HUES48 (cell line): Measurements from ENCODE around the gene PGM2.

Source experiments
- H3K27ac ChIP-seq: one replicate; pipeline ENCODE4 v1.7.0; 2013; ENCODE audit warnings: low read depth, low read length, inconsistent platforms
- H3K27me3 ChIP-seq: 2 replicates; pipeline ENCODE4 v1.6.1; 2013; ENCODE audit warnings: mild to moderate bottlenecking, low read length; ENCODE audit not compliant: control insufficient read depth, insufficient read depth
- H3K36me3 ChIP-seq: 2 replicates; pipeline ENCODE4 v1.6.1; 2013; ENCODE audit warnings: low read length; ENCODE audit not compliant: control insufficient read depth, insufficient read depth
- H3K4me1 ChIP-seq: 2 replicates; pipeline ENCODE4 v1.6.1; 2013; ENCODE audit warnings: mild to moderate bottlenecking, low read length; ENCODE audit not compliant: control insufficient read depth, insufficient read depth
- H3K4me3 ChIP-seq: 2 replicates; pipeline ENCODE4 v1.5.1; 2013; ENCODE audit warnings: mild to moderate bottlenecking, low read depth, low read length
- H3K9ac ChIP-seq: 2 replicates; pipeline ENCODE4 v1.6.1; 2013; ENCODE audit warnings: mild to moderate bottlenecking, low read depth, low read length, moderate library complexity
- H3K9me3 ChIP-seq: 2 replicates; pipeline ENCODE4 v1.6.1; 2013; ENCODE audit warnings: low read length; ENCODE audit not compliant: control insufficient read depth, insufficient read depth

PGM2 gene

DNA sequence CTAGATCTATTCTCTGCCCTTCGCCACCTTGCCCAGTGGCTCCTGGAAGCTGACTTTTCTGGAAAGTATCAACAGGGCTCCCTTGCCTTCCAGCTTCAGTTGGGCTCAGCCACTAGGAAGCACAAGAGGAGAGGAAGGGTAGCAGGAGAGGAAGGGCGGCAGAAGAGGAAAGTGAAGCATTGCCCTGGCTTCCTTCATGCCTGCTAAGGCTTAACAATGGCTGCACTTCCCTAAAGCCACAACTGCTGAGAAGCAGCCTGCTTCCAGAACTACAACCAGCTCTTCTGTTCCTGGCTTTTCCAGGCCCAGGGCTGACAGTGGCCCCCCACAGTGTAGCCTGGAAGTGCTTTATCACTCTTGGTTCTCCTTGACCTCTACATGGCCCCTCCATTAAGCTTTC lies 29.1 kb upstream of the PGM2 start:
- no peaks in the 10 kb centered on the region for H3K36me3 ChIP-seq
- H3K27ac ChIP-seq: no peak overlapping the region
- H3K4me3 ChIP-seq: no peak overlapping the region
- no peaks in the 10 kb centered on the region for H3K9me3 ChIP-seq
- H3K9ac ChIP-seq: no peak overlapping the region
- no peaks in the 10 kb centered on the region for H3K4me1 ChIP-seq
- no peaks in the 10 kb centered on the region for H3K27me3 ChIP-seq

DNA sequence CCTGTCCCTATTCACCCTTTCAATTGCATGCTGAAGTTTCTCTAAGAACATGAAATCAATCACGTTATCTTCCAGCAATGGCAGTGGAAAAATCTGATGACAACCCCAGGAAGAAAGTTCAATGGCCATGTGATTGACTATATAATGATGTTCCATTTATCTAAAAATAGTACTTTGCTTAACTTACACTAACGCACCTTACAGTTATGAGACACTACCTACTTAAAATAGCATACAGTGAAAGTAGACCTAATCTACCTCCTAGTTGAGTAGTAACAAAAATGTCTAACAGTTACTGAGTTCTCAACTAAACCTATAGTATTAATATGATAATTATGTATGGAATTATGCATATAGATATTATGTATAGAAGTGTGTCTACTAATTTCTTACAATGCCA lies 28.6 kb upstream of the PGM2 start:
- H3K9me3 ChIP-seq: no peaks in the 10 kb centered on the region
- no peak overlapping the region for H3K9ac ChIP-seq
- no peaks in the 10 kb centered on the region for H3K36me3 ChIP-seq
- no peak overlapping the region for H3K4me3 ChIP-seq
- no peaks in the 10 kb centered on the region for H3K27me3 ChIP-seq
- no peaks in the 10 kb centered on the region for H3K4me1 ChIP-seq
- H3K27ac ChIP-seq: no peak overlapping the region

DNA sequence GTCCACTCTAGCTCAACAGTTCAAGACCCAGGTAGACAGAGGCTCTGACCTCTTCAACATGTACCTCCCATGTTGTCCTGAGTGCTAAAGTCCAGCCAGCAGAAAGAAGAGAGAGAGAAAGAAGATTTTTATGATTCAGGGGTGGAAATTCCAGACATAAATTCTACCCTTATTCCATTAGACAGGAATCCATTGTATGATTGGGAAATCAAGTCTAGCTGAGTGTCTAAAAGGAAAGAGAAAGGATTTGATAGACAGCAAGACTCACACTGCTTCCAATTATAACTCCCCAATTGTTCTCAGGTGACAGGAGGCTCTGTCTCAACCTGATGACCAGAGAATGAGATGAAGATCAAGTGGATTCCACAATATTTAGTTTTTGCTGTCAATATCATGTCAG lies 27.9 kb upstream of the PGM2 start:
- no peaks in the 10 kb centered on the region for H3K4me1 ChIP-seq
- H3K27ac ChIP-seq: no peak overlapping the region
- no peak overlapping the region for H3K9ac ChIP-seq
- no peak overlapping the region for H3K4me3 ChIP-seq
- H3K27me3 ChIP-seq: no peaks in the 10 kb centered on the region
- no peaks in the 10 kb centered on the region for H3K36me3 ChIP-seq
- H3K9me3 ChIP-seq: no peaks in the 10 kb centered on the region

DNA sequence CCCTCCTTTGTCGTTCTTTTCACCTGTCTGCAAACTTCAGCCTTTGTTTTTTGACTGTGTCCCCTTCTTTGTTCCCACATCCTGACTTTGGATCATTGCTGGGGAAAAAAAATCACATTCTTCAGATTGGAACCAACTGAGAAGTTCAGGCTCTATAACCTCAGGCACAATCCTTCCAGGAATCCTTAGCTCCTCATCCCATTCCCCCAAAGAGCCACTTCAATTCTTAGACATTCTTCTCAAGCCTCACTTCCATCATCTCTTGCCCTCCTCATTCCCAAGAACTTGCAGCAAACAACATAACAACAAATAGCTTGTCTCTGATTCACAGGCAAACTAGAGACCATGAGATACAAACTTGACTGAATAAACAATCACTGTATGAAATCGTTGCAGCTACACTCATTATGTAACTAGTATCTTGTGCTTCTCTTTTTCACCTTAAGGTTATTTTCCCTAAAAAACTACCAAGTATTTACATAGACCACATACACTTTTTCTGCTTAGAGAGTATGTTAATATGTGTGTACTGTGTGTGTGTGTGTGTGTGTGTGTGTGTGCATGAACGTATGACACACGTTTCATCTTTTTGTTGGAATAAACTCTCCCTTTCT lies 26.4 kb upstream of the PGM2 start:
- no peak overlapping the region for H3K4me3 ChIP-seq
- H3K36me3 ChIP-seq: no peaks in the 10 kb centered on the region
- H3K9me3 ChIP-seq: no peaks in the 10 kb centered on the region
- no peaks in the 10 kb centered on the region for H3K4me1 ChIP-seq
- H3K9ac ChIP-seq: no peak overlapping the region
- H3K27ac ChIP-seq: no peak overlapping the region
- H3K27me3 ChIP-seq: no peaks in the 10 kb centered on the region

DNA sequence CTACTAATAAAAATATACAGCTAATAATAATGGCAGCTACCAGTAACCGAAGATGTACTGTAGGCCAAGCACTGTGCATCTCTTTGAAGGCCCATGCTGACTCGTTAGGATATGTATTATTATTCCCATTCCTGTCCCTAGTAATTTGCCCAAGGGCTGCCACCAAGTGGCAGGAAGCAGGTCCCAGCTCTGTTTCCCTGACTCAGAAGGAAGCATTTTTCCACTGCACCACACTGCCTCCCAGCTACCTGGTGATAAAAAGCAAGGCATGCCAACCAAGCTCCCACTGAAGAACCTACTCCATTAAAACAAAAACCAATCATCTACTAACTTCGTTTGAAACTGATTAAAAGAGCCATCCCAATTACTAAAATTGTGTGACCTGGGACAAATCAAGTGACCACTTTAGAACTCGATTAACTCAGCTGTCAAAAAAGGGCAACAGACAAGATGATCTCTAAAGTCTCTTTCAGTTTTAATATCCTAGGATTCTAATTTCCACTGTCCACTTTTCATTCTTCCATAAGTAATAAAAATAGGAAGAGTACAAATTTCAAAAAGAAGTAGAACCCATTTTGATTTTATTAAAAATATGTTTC lies 24.3 kb upstream of the PGM2 start:
- no peak overlapping the region for H3K9ac ChIP-seq
- no peak overlapping the region for H3K27ac ChIP-seq
- no peaks in the 10 kb centered on the region for H3K9me3 ChIP-seq
- no peaks in the 10 kb centered on the region for H3K27me3 ChIP-seq
- H3K36me3 ChIP-seq: no peaks in the 10 kb centered on the region
- no peak overlapping the region for H3K4me3 ChIP-seq
- H3K4me1 ChIP-seq: no peaks in the 10 kb centered on the region

DNA sequence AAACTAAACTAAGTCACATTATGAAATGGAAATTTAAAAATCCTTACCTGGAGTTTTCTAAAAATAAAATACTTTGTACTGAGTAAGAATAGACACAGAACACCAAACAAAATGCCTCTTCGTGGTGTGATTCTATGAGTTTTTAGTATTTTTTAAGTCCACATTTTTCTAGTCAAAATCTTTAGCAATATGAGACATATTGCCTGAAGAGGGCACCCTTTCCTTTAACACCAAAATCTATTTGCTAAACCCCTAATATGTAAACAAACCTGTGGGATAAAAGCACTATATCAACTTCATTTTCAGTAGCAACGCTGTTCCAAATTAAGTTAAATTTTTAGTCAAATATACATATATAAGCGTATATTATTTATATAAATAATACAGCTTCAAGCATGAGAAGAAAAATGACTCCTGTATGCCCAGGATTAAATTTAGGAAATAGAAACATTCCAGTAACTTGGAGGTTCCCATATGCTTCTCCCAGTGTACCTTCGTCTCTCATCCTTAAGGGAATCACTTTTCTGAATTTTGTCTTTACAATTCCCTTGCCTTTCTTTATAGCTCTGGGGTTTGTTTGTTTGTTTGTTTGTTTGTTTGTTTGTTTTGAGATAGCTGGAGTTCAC lies 23.0 kb upstream of the PGM2 start:
- Histone ChIP-seq H3K9me3 (no peaks in the 10 kb centered on the region), H3K36me3 (no peaks in the 10 kb centered on the region)

DNA sequence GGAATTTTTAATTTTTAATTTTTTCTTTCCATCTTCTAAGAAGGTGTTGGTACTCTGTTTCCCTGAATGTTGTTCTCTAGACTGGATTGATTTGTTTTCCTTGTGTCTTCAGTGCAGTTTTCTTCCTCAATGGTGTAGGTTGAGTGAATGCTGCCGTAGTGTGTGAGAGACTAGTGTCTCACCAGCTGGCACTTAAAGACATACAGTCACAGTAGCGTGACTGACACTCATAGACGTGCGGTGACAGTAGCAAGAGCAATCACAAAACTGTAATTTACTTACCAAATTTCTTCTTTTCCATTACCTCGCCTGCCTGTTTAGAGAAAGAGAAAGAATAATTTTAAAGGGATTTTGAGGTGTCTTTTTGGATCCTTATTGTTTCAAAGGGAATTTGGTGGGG lies 21.4 kb upstream of the PGM2 start:
- no peak overlapping the region for H3K27ac ChIP-seq
- no peaks in the 10 kb centered on the region for H3K27me3 ChIP-seq
- H3K9ac ChIP-seq: no peak overlapping the region

More for the DNA sequence above, 23.0 kb upstream of the PGM2 start:
- H3K4me1 ChIP-seq: no peaks in the 10 kb centered on the region
- H3K9ac ChIP-seq: no peak overlapping the region
- H3K27ac ChIP-seq: no peak overlapping the region
- no peak overlapping the region for H3K4me3 ChIP-seq
- no peaks in the 10 kb centered on the region for H3K27me3 ChIP-seq

DNA sequence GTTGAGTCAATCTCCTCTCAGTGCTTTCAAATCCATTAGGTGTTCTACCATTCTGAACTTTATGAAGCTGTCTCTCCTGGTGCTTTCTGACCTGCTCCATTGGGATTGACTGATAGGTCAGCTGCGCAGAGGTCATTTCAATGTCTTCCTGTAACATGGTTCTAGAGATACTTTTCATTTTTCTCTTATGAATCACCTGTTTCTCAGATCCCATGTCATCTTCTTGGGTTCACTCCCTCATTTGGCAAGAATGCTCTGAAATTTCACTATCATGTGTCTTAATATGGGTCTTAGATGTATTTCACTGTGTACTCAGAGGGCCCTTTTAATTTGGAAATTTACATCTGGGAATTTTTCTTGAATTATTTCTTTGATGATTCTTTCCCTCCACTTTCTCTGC lies 13.8 kb upstream of the PGM2 start:
- no peak overlapping the region for H3K27ac ChIP-seq
- no peak overlapping the region for H3K9ac ChIP-seq
- no peak overlapping the region for H3K4me3 ChIP-seq
- no peaks in the 10 kb centered on the region for H3K36me3 ChIP-seq
- H3K27me3 ChIP-seq: no peaks in the 10 kb centered on the region
- H3K4me1 ChIP-seq: peaks cover 8% of the 10 kb centered on the region; the same call in 1 of the 2 replicates
- H3K9me3 ChIP-seq: no peaks in the 10 kb centered on the region

More for the DNA sequence above, 21.4 kb upstream of the PGM2 start:
- peaks cover 3% of the 10 kb centered on the region; the same call in 1 of the 2 replicates for H3K4me1 ChIP-seq
- H3K4me3 ChIP-seq: no peak overlapping the region
- H3K9me3 ChIP-seq: no peaks in the 10 kb centered on the region
- no peaks in the 10 kb centered on the region for H3K36me3 ChIP-seq

DNA sequence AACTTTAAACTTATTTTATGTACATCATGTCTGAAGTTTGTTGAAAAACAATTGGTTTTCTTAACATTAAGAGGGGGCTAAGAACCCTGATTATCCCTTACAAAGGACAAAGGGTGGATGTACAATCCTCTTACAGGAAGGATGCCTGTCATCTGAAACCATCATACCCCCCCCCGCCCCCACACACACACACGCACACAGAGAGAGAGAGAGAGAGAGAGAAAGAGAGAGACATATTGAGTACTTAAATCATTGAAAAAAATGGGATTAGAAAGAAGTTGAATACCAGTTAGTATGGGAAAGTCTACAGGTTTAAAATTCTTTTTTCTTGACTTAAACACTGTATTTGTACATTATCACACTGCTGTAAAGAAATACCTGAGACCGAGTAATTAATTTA lies 10.9 kb upstream of the PGM2 start:
- Histone ChIP-seq H3K36me3 (no peaks in the 10 kb centered on the region), H3K27me3 (no peaks in the 10 kb centered on the region), H3K27ac (no peak overlapping the region), H3K4me1 (no peaks in the 10 kb centered on the region), H3K9me3 (no peaks in the 10 kb centered on the region), H3K9ac (no peak overlapping the region), H3K4me3 (no peak overlapping the region)

DNA sequence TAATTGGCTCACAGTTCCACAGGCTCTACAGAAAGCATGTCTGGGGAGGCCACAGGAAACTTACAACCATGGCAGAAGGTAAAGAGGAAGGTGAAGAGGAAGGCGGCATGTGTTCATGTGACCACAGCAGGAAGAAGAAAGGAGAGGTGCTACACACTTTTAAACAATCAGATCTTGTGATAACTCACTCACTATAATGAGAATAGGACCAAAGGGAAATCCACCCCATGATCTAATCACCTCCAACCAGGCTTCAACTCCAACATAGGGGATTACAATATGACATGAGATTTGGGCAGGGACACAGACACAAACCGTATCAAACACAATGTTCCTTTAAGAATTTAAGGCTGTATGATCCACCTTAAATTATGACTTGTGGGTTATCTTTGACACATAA lies 10.5 kb upstream of the PGM2 start:
- no peaks in the 10 kb centered on the region for H3K36me3 ChIP-seq
- no peaks in the 10 kb centered on the region for H3K4me1 ChIP-seq
- no peaks in the 10 kb centered on the region for H3K9me3 ChIP-seq
- H3K27ac ChIP-seq: no peak overlapping the region
- no peak overlapping the region for H3K9ac ChIP-seq
- no peak overlapping the region for H3K4me3 ChIP-seq
- no peaks in the 10 kb centered on the region for H3K27me3 ChIP-seq

DNA sequence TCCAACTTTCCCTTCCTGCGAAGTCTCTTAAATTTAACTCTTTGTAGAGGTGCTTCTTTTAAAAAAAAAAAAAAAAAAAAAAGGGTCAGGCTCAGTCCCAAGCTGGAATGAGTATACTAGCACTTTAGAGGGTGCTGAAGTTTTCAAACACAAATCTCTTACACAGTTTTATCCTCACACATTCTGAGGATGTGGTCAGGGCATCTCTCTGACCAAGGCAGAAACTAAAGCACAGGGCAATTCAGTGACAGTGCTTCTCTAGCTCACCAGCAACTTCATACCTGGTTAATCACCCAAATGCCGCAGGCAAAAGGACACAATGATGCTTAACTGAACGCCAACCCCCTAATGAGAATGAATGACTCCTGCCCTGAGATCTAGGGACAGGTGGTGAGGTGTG lies 9.8 kb upstream of the PGM2 start:
- no peak overlapping the region for H3K9ac ChIP-seq
- H3K36me3 ChIP-seq: no peaks in the 10 kb centered on the region
- H3K4me1 ChIP-seq: no peaks in the 10 kb centered on the region
- H3K27ac ChIP-seq: no peak overlapping the region
- H3K27me3 ChIP-seq: no peaks in the 10 kb centered on the region
- H3K4me3 ChIP-seq: no peak overlapping the region
- H3K9me3 ChIP-seq: no peaks in the 10 kb centered on the region
